Adrenal gland (tissue), 5 donors: ENCODE data around the gene DNAJC15.

Experiments
- POLR2A ChIP-seq, 2 donors: fragments of 450-650 bp; IDR thresholded peaks; one replicate each; pipeline ENCODE4 v1.6.1; 2017; ENCODE audit warnings: antibody characterized with exemption in 2 of 2, mild to moderate bottlenecking in 2 of 2, moderate library complexity in 1 of 2
- TF ChIP-seq, protein P1 (sequence below), 6 experiments: fragments of 450-650 bp in 4 of 6; fragments of 200-600 bp in 2 of 6; sonication (generic) in 1 of 6; IDR thresholded peaks; 1 replicate in 5 of 6; 2 replicates in 1 of 6; pipeline versions ENCODE4 v1.5.1 to v1.8.0; 2016 to 2021; ENCODE audit warnings: antibody characterized with exemption in 6 of 6, mild to moderate bottlenecking in 2 of 6, moderate library complexity in 1 of 6
- donor health status: DM: no; HTN: no; CAD: no.

DNA sequence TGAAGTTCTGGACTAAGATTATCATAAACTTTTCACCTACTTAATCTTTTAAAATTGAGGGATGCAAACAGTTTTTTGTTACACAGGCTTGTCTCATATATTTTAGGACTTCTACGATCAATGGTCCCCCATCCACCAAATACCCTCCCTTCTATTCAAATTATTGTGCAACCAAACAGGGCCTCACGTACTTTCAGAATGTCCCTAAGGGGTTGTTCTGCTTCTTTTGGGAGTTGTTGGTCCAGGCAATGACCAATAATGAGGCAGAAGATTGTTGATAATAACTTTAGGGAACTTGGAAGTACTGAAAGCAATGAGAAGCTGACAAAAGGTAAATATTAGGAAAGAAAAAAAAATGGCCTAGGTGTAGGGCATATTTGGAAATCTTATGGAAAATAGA is 2.9 kb downstream of the DNAJC15 start:
- TF ChIP-seq, protein P1, sequence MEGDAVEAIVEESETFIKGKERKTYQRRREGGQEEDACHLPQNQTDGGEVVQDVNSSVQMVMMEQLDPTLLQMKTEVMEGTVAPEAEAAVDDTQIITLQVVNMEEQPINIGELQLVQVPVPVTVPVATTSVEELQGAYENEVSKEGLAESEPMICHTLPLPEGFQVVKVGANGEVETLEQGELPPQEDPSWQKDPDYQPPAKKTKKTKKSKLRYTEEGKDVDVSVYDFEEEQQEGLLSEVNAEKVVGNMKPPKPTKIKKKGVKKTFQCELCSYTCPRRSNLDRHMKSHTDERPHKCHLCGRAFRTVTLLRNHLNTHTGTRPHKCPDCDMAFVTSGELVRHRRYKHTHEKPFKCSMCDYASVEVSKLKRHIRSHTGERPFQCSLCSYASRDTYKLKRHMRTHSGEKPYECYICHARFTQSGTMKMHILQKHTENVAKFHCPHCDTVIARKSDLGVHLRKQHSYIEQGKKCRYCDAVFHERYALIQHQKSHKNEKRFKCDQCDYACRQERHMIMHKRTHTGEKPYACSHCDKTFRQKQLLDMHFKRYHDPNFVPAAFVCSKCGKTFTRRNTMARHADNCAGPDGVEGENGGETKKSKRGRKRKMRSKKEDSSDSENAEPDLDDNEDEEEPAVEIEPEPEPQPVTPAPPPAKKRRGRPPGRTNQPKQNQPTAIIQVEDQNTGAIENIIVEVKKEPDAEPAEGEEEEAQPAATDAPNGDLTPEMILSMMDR (IDR thresholded peaks at IDR 0.05), result no peak
- no peak for TF ChIP-seq POLR2A (IDR thresholded peaks at IDR 0.05)
